ENCODE measurements around the gene AP3D1.
"Not testable (repeated sequence)": the region's sequence is repeated elsewhere in the genome, so short reads cannot be mapped to it uniquely, and the experiment has no call there.

The AP3D1 gene

GRCh38 chr19:2139385-2140137 is 11.8 kb downstream of the AP3D1 start:
- no peak for FAIRE-seq
- DNase-seq (ENCODE audit: insufficient read length, low spot score) = no peak
- TF ChIP-seq CTCF (IDR thresholded peaks at IDR 0.05; ENCODE audit: insufficient read depth, missing control alignments) = no peak

GRCh38 chr19:2138061-2138728 is 13.2 kb downstream of the AP3D1 start:
- FAIRE-seq (no peak), DNase-seq (ENCODE audit: insufficient read length, low spot score) (no peak)
- no peak for TF ChIP-seq CTCF (IDR thresholded peaks at IDR 0.05; ENCODE audit: insufficient read depth, missing control alignments)

- FAIRE-seq = no peak
- no peak for TF ChIP-seq CTCF (IDR thresholded peaks at IDR 0.05; ENCODE audit: insufficient read depth, missing control alignments)
These were observed 14.6 kb downstream of the AP3D1 start for GRCh38 chr19:2136796-2137195.

GRCh38 chr19:2135474-2136402 is 15.6 kb downstream of the AP3D1 start:
- no peak for FAIRE-seq
- DNase-seq (ENCODE audit: insufficient read length, low spot score) = no peak
- TF ChIP-seq CTCF (IDR thresholded peaks at IDR 0.05; ENCODE audit: insufficient read depth, missing control alignments) = no peak

More at GRCh38 chr19:2136796-2137195, 14.6 kb downstream of the AP3D1 start:
- DNase-seq (ENCODE audit: insufficient read length, low spot score) = no peak

- no peak for DNase-seq (ENCODE audit: insufficient read length, low spot score)
- FAIRE-seq = no peak
- no peak for TF ChIP-seq CTCF (IDR thresholded peaks at IDR 0.05; ENCODE audit: insufficient read depth, missing control alignments)
These were observed 18.5 kb downstream of the AP3D1 start for GRCh38 chr19:2132731-2133490.

- no peak for TF ChIP-seq CTCF (IDR thresholded peaks at IDR 0.05; ENCODE audit: insufficient read depth, missing control alignments)
- DNase-seq (ENCODE audit: insufficient read length, low spot score) (no peak), FAIRE-seq (no peak)
These were observed 19.2 kb downstream of the AP3D1 start for GRCh38 chr19:2132191-2132590.

- FAIRE-seq; DNase-seq (ENCODE audit: insufficient read length, low spot score): not testable (repeated sequence)
These were observed 20.1 kb downstream of the AP3D1 start for GRCh38 chr19:2131012-2131975.
